ENCODE measurements around the gene MICALL2.

MICALL2 gene

DNA sequence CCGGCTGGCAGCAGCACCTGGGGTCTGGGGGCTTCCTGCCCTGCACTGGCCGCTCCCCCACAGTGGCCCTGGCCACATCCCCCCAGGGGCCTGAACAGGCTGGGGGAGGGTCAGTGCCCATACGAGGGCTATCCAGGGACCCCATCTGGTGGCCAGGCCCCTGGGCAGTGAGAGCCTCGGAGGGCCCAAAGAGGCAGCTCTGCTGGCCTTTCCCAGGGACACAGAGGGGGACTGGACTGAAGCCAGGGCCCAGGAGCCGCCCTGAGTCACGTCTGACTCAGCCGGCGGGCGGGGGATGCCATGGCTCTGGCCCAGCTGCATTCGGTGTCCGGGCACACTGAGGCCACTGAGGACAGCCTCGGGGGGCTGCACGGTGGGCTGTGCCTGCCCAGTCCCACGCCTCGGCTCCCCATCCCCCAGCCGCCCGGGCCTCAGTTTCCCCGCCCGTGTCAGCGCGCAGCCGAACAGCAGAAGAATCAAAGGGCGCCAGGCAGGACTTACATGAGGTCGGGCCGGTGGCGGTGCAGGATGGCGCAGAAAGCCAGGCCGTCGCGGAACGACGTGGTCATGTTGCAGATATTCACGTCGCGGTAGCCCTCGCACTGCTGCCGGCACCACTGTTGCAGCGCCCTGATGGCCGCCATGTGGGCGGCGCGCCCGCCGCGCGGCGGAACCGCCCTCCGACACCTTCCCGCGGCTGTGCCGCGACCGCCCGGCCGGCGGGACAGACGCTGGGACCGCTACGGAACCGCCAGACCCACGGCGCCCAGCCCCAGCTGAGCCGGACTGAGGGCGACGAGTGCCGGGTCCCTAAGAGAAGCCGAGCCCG, at the start of gene MICALL2:
MICALL2 (minus strand) TSS at position 788 of the 829 bp plus-strand sequence; CDS start at position 644, 144 bp downstream.
- peak within 1 kb of the TSS; percentile 89 to 96 for H3K4me3 ChIP-seq (replicated peaks in 1 of 2; ENCODE audit: low read depth in 2 of 2, low read length in 2 of 2)
- peak; percentile 86 to 91 for DNase-seq (ENCODE audit: low read depth in 2 of 2)
- TF ChIP-seq, protein P1, sequence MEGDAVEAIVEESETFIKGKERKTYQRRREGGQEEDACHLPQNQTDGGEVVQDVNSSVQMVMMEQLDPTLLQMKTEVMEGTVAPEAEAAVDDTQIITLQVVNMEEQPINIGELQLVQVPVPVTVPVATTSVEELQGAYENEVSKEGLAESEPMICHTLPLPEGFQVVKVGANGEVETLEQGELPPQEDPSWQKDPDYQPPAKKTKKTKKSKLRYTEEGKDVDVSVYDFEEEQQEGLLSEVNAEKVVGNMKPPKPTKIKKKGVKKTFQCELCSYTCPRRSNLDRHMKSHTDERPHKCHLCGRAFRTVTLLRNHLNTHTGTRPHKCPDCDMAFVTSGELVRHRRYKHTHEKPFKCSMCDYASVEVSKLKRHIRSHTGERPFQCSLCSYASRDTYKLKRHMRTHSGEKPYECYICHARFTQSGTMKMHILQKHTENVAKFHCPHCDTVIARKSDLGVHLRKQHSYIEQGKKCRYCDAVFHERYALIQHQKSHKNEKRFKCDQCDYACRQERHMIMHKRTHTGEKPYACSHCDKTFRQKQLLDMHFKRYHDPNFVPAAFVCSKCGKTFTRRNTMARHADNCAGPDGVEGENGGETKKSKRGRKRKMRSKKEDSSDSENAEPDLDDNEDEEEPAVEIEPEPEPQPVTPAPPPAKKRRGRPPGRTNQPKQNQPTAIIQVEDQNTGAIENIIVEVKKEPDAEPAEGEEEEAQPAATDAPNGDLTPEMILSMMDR (IDR thresholded peaks at IDR 0.05; ENCODE audit: low read depth, low read length): no peak

DNA sequence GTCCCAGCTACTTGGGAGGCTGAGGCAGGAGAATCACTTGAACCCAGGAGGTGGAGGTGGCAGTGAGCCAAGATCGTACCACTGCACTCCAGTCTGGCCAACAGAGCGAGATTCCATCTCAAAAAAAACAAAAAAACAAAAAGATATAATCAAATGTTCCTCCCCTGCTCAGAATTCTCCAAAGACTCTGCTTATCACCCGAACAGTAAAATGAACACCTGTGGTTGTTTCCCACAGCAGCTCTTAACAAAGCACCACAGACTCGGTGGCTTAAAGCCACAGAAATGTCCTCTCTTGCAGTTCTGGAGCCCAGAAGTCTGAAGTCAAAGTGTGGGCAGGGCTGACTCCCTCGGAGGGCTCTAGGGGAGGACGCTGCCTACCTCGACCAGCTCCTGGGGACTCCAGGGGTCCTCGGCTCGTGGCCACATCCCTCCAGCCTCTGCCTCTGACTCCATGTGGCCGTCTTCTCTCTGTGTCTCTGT, 49.0 kb upstream of the MICALL2 start:
- TF ChIP-seq, protein P1 (IDR thresholded peaks at IDR 0.05; ENCODE audit: low read depth, low read length): no peak

DNA sequence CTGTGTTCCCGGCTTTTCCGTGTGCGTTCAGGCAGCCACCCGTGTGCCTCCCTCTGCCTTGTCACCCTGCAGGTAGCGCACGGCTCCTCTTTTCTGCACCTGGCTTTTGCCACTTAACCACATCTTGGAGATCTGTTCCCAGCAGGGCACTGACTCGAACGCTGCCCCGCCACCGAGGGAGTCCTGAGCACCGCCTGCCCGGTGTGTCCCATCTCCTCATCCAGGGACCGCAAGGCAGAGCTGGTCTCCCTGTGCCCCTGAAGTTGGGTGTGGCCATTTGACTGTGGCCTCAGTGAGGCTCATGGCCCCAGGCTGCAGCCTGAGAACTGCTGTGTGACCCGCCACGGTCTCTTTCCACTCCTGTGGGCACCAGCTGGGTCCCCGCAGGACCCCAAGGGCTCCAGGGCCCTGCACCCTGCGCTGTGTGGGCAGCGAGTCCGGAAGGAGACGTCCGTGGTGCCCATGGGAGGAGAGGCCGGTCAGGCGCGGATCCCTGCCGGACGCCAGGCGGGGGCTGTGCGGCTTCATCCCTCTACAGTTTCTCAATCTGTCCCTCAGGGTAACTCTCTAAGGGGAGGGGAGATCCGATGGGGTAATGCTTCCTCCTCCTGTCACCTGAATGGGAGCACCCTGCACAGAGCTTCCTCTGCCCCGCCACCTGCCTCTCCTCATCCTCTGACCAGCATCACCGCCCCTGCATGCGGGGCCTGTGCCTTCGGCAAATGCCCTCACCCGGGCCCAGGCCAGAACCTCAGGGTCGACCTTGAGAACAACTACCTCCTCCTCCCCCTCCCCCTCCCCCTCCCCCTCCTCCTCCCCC, 46.7 kb upstream of the MICALL2 start:
- no peak overlapping the region for H3K4me3 ChIP-seq (replicated peaks in 1 of 2; ENCODE audit: low read depth in 2 of 2, low read length in 2 of 2)
- TF ChIP-seq, protein P1 (IDR thresholded peaks at IDR 0.05; ENCODE audit: low read depth, low read length): no peak
- DNase-seq (ENCODE audit: low read depth in 2 of 2): no peak

More for the DNA sequence above, 49.0 kb upstream of the MICALL2 start:
- no peak overlapping the region for H3K4me3 ChIP-seq (replicated peaks in 1 of 2; ENCODE audit: low read depth in 2 of 2, low read length in 2 of 2)
- DNase-seq (ENCODE audit: low read depth in 2 of 2): no peak

DNA sequence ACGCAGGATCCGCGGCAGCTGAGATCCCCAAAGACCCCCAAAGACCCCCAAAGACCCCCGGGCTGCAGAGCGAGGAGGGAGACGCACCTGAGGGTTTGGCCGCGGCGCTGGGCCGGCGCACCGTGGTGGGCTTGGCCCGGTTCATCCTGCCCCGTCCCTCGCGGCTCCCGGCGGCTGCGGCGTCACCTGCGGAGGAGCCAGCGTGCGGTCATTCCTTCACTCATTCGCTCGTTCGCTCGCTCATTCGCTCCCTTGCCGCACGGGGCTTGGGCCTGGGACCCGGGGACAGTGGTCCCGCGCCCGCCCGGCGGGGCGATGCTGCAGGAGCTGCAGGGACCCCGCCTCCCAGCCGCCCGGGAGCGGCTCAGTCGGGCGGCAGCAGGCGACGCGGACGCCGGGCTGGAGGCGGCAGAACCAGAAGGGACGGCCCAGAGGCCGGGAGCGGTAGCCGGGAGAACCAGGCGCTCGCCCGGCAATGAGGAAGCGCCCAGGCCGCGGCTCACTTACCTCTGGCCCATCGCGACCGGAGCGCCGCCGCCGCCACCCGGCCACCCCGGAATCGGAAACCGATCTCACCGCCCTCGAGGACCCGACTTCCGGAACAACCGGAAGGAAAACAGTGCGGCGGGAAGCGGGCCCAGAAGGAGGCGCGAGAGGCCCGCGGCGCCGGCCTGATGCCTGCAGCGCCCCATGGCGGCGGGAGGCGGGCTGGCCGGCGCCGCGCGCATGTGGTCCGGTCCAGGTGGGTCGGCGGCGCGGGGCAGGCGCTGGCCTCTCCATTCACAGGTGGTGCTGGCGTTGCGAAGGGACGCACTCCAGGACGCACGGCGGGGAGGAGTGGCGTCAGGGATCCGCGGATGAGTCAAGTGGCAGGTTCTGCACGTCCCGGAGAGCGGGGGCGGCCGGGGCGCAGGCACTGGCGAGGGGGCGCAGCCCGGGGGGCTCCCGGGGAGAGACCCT, 44.8 kb upstream of the MICALL2 start, which contains the start of gene INTS1:
INTS1 (minus strand) TSS at position 574 of the 960 bp plus-strand sequence; CDS start at position 145, 429 bp downstream.
- H3K4me3 ChIP-seq (replicated peaks in 1 of 2; ENCODE audit: low read depth in 2 of 2, low read length in 2 of 2): peak within 1 kb of the TSS; percentile 92 to 95
- peak; percentile 89 to 91 for DNase-seq (ENCODE audit: low read depth in 2 of 2)
- TF ChIP-seq, protein P1 (IDR thresholded peaks at IDR 0.05; ENCODE audit: low read depth, low read length): peak; percentile 43

DNA sequence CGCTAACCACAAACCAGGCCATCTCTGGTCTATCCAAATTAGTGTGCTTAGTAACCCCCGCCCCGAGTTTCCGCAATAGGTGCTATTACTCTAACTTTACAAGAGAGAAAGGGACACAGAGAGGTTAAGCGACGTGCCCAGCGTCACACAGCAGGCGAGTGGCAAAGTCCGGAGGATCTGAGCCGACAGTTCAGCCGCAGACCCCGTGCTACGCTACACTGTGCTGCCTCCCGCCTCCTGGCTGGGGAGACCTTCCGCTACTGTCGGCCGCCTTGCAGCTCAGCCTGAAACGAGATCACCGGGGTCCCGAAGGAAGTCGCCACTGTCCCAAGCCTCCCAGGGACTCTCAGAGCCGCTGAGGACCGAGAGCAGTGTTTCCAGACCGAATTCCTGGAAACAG, 44.1 kb upstream of the MICALL2 start:
- no peak for DNase-seq (ENCODE audit: low read depth in 2 of 2)
- TF ChIP-seq, protein P1 (IDR thresholded peaks at IDR 0.05; ENCODE audit: low read depth, low read length): no peak
- H3K4me3 ChIP-seq (replicated peaks in 1 of 2; ENCODE audit: low read depth in 2 of 2, low read length in 2 of 2): peak overlapping the region; percentile 92 to 95

DNA sequence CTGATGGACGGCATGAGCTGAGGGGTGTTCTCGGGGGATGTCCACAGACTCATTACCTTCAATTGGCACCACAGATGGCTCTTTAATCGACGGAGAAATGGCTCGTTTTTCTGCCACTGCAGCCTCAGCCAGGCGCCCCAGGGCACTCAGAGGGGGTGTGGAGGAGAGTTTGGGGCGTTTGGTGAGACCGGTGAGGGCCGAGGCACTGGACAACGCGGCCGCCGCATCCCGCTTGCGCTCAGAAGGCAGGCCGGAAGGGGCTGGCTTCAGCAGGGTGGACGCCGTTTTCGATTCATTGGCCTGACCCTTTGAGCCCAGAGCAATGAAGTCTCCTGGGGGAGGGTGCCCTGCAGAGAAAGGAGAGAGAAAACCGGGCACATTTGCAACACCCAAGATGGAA, 43.6 kb upstream of the MICALL2 start:
- TF ChIP-seq, protein P1 (IDR thresholded peaks at IDR 0.05; ENCODE audit: low read depth, low read length): no peak
- no peak for DNase-seq (ENCODE audit: low read depth in 2 of 2)

More for the DNA sequence above, 43.6 kb upstream of the MICALL2 start:
- peak overlapping the region; percentile 92 to 95 for H3K4me3 ChIP-seq (replicated peaks in 1 of 2; ENCODE audit: low read depth in 2 of 2, low read length in 2 of 2)

Measured in cardiac fibroblast (primary cell).